Erythroblast (primary cell): ENCODE results near the gene SLC25A10.

Experiments
- GATA1 ChIP-seq: IDR thresholded peaks from 2 replicates; pipeline ENCODE4 v1.6.1; 2011; ENCODE audit warnings: low read depth, mild to moderate bottlenecking, control low read depth, low read length, moderate library complexity
- POLR2A ChIP-seq: IDR thresholded peaks from 2 replicates; pipeline ENCODE4 v1.6.1; 2011; ENCODE audit warnings: mild to moderate bottlenecking, low read length

GRCh38 chr17:81741049-81741593, 29.0 kb downstream of the SLC25A10 start:
- TF ChIP-seq POLR2A (no peak), GATA1 (no peak)
